Karpas-422 (cell line): ENCODE data around the gene CXXC5. TPM values are rescaled to one million over a fixed set of nuclear protein-coding genes. Genes with fewer than 3 reads are reported as not detected.

ENCODE experiments used
- DNase-seq: peaks from one replicate; pipeline ENCODE4 v3.0.0-alpha.2; 2015
- H2AFZ ChIP-seq: fragments of 200-600 bp; sonication (generic); 2 replicates; pipeline ENCODE4 v1.6.1; 2014; ENCODE audit warnings: antibody characterized with exemption, low read length, mixed read lengths
- H3K27ac ChIP-seq: fragments of 200-600 bp; sonication (generic); 2 replicates; pipeline ENCODE4 v1.5.1; 2014; ENCODE audit warnings: mild to moderate bottlenecking, low read length, moderate library complexity
- H3K27me3 ChIP-seq: fragments of 200-600 bp; sonication (generic); 2 replicates; pipeline ENCODE4 v1.6.1; 2014; ENCODE audit warnings: low read length, mixed read lengths
- H3K36me3 ChIP-seq: fragments of 200-600 bp; sonication (generic); 2 replicates; pipeline ENCODE4 v1.6.1; 2014; ENCODE audit warnings: low read length, mixed read lengths; ENCODE audit not compliant: insufficient read depth
- H3K4me1 ChIP-seq: fragments of 200-600 bp; sonication (generic); 2 replicates; pipeline ENCODE4 v1.6.1; 2014; ENCODE audit warnings: mild to moderate bottlenecking, low read length, mixed read lengths
- H3K4me2 ChIP-seq: fragments of 200-600 bp; sonication (generic); 2 replicates; pipeline ENCODE4 v1.6.1; 2014; ENCODE audit warnings: low read length, low read depth, mild to moderate bottlenecking; ENCODE audit not compliant: poor library complexity, severe bottlenecking
- H3K4me3 ChIP-seq: fragments of 200-600 bp; sonication (generic); 2 replicates; pipeline ENCODE4 v1.5.1; 2014; ENCODE audit warnings: mild to moderate bottlenecking, antibody characterized with exemption, low read length, mixed read lengths
- H3K79me2 ChIP-seq: fragments of 200-600 bp; sonication (generic); 2 replicates; pipeline ENCODE4 v1.6.1; 2014; ENCODE audit warnings: mild to moderate bottlenecking, low read length, mixed read lengths
- H3K9ac ChIP-seq: fragments of 200-600 bp; sonication (generic); 2 replicates; pipeline ENCODE4 v1.6.0; 2014; ENCODE audit warnings: low read length
- H3K9me2 ChIP-seq: fragments of 200-600 bp; sonication (generic), shearing (Covaris generic); replicated peaks from 2 replicates; pipeline ENCODE4 v1.6.0; 2014; ENCODE audit warnings: mild to moderate bottlenecking, low read length, moderate library complexity; ENCODE audit not compliant: insufficient read depth
- H3K9me3 ChIP-seq: fragments of 300-700, 200-600 bp; sonication (generic); 2 replicates; pipeline ENCODE4 v1.6.1; 2014; ENCODE audit warnings: low read length, mixed read lengths
- H4K20me1 ChIP-seq: fragments of 200-600 bp; sonication (generic); 2 replicates; pipeline ENCODE4 v1.6.1; 2014; ENCODE audit warnings: mild to moderate bottlenecking, antibody characterized with exemption, low read length, low read depth; ENCODE audit not compliant: insufficient read depth
- total RNA-seq: library from RNA; depleted of rRNA; stranded (reverse); fragments of >200 nt; shearing (Covaris generic); gene quantifications from 2 replicates; pipeline ENCODE4 v1.2.3, GENCODE V29; 2014; ENCODE audit warnings: low replicate concordance

The CXXC5 gene
- total RNA-seq, 1 experiment from 2014 or later, result 2.9 TPM

- Histone ChIP-seq H3K27ac (no peak overlapping the region), H3K9me2 (no peaks in the 10 kb centered on the region), H2AFZ (no peak overlapping the region), H3K27me3 (no peaks in the 10 kb centered on the region; the same call in 1 of the 2 replicates), H3K9ac (no peak overlapping the region), H3K4me3 (no peak overlapping the region), H3K36me3 (no peaks in the 10 kb centered on the region), H3K9me3 (no peaks in the 10 kb centered on the region), H3K79me2 (no peaks in the 10 kb centered on the region), H3K4me2 (no peak overlapping the region), H4K20me1 (peaks cover 60% of the 10 kb centered on the region), H3K4me1 (peaks cover 46% of the 10 kb centered on the region)
- peak; percentile 67 for DNase-seq
Observed at GRCh38 chr5:139635606-139636206, 12.4 kb upstream of the CXXC5 start.

- Histone ChIP-seq H3K4me1 (peaks cover 46% of the 10 kb centered on the region), H3K9ac (no peak overlapping the region)
Observed at GRCh38 chr5:139636207-139636792, 11.8 kb upstream of the CXXC5 start.

DNA sequence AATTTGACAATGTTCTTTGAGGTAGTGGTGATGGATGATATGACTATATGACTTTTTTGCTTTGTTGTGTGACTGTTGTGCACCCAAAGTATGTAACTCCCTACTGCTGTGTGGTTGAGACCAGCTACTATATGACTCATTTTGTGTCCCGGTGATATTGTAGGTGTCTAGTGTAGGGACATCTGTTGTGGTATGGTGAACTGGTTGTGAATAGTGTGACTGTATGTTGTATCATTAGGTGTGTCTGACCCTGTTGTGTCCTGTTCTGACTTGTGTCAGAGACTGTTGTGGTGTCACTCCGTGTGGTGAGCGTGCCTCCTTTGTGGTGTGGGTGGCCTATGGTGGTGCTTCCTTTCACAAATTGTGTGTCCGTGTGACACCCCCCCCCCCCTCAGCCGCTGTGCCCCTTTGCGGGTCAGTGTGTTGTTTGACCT, 11.2 kb upstream of the CXXC5 start:
- Histone ChIP-seq H3K4me2 (peak overlapping the region; percentile 34), H2AFZ (no peak overlapping the region), H3K9me3 (no peaks in the 10 kb centered on the region), H3K4me3 (no peak overlapping the region; the same call in 1 of the 2 replicates), H3K79me2 (no peaks in the 10 kb centered on the region), H3K27me3 (no peaks in the 10 kb centered on the region; the same call in 1 of the 2 replicates), H3K27ac (no peak overlapping the region), H3K36me3 (no peaks in the 10 kb centered on the region), H3K4me1 (peaks cover 46% of the 10 kb centered on the region), H4K20me1 (peaks cover 60% of the 10 kb centered on the region), H3K9me2 (no peaks in the 10 kb centered on the region), H3K9ac (no peak overlapping the region)
- no peak for DNase-seq

More at GRCh38 chr5:139636207-139636792, 11.8 kb upstream of the CXXC5 start:
- Histone ChIP-seq H3K9me2 (no peaks in the 10 kb centered on the region), H3K9me3 (no peaks in the 10 kb centered on the region), H3K36me3 (no peaks in the 10 kb centered on the region), H2AFZ (no peak overlapping the region), H3K27ac (no peak overlapping the region), H4K20me1 (peaks cover 60% of the 10 kb centered on the region), H3K4me3 (no peak overlapping the region), H3K27me3 (no peaks in the 10 kb centered on the region; the same call in 1 of the 2 replicates), H3K4me2 (peak overlapping the region; percentile 34), H3K79me2 (no peaks in the 10 kb centered on the region)
- peak; percentile 60 for DNase-seq

- H3K79me2 ChIP-seq, result no peaks in the 10 kb centered on the region
- no peak overlapping the region for H3K27ac ChIP-seq
- H3K27me3 ChIP-seq, result no peaks in the 10 kb centered on the region; the same call in 1 of the 2 replicates
- no peaks in the 10 kb centered on the region for H3K9me3 ChIP-seq
- peaks cover 60% of the 10 kb centered on the region for H4K20me1 ChIP-seq
- H3K4me1 ChIP-seq, result peaks cover 46% of the 10 kb centered on the region
- no peaks in the 10 kb centered on the region for H3K9me2 ChIP-seq
- peak; percentile 55 for DNase-seq
- no peak overlapping the region; the same call in 1 of the 2 replicates for H3K4me3 ChIP-seq
- H3K9ac ChIP-seq, result no peak overlapping the region
- no peak overlapping the region for H2AFZ ChIP-seq
- no peaks in the 10 kb centered on the region for H3K36me3 ChIP-seq
- peak overlapping the region; percentile 34 for H3K4me2 ChIP-seq
Observed at GRCh38 chr5:139637438-139638089, 10.6 kb upstream of the CXXC5 start.

DNA sequence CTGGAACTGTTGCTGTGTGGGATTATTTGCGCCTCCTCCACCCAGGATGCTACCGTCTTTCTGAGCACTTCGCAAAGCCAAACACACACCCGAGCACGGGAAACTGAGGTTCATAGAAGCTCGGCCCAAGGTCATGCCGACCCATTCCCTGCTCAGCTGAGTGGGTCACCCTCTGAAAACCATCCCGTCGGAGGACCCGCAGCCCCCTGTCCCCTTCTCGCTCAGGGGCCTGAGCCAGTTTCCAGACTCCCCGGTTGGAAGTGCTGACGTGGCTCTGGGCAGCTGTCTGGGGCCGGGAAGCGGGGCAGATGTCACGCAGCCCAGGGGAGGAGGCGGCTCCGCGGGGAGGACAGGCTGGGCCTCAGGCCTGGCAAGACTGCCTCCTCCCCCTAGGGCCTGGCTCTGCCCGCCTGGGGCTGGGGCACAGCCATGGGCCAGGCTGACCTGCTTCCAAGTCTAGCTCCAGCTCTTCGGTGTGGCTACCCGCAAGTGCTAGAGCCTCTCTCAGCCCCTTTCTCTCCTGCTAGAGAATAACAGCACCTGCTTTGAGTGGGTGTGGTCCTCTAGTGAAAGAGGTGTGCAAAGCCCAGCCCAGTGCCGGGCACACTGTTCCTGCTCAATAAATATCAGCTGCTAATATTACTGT, 9.9 kb upstream of the CXXC5 start:
- H3K36me3 ChIP-seq, result no peaks in the 10 kb centered on the region
- H3K27ac ChIP-seq, result no peak overlapping the region
- H3K9me2 ChIP-seq, result no peaks in the 10 kb centered on the region
- H3K4me1 ChIP-seq, result peaks cover 46% of the 10 kb centered on the region
- H3K4me3 ChIP-seq, result no peak overlapping the region
- H3K79me2 ChIP-seq, result no peaks in the 10 kb centered on the region
- peaks cover 60% of the 10 kb centered on the region for H4K20me1 ChIP-seq
- no peak overlapping the region for H2AFZ ChIP-seq
- peak overlapping the region; percentile 34 for H3K4me2 ChIP-seq
- DNase-seq, result no peak
- H3K27me3 ChIP-seq, result no peaks in the 10 kb centered on the region; the same call in 1 of the 2 replicates
- no peak overlapping the region for H3K9ac ChIP-seq
- no peaks in the 10 kb centered on the region for H3K9me3 ChIP-seq

DNA sequence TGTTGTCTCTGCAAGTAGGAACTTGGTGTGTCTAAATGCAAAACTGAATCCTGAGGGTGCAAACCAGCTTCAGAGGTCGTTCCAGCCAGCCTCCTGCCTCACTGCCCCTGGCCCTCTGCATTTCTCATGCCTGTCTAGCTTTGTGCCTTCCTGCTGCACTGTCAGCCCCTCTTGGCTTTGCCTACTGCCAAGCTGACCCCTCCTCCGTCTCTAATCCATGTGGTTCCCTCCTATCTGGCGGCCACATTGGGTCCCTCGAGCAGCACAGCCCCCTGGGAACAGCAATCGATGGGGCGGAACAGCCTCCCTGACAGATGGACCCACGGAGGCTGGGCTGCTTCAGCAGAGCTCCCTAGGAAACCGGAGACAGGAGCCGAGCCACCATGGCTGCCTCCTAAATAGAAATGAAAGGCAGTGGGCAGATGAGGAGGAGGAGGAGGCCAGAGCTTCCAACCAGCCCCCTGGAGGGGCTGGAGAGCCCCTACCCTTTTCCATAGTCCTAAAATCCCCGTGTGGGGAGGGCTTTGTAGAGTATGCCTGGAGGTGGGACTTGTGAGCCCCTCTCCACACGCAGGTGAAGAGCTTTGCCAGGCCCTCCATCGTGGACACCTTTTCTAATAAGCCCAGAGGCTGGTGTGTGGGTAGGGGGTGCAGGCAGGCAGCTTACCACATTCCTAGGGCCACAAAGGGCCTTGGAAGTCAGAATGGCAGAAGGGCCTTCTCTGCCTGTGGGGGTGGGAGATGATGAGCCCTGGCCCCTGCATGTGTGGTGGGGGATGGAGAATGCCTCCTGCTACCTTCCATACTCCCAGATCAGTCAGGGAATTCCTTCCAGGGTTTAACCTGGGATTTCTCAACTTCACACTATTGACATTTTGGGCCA, 9.2 kb upstream of the CXXC5 start:
- H3K27me3 ChIP-seq, result no peaks in the 10 kb centered on the region; the same call in 1 of the 2 replicates
- peaks cover 42% of the 10 kb centered on the region for H3K4me1 ChIP-seq

DNA sequence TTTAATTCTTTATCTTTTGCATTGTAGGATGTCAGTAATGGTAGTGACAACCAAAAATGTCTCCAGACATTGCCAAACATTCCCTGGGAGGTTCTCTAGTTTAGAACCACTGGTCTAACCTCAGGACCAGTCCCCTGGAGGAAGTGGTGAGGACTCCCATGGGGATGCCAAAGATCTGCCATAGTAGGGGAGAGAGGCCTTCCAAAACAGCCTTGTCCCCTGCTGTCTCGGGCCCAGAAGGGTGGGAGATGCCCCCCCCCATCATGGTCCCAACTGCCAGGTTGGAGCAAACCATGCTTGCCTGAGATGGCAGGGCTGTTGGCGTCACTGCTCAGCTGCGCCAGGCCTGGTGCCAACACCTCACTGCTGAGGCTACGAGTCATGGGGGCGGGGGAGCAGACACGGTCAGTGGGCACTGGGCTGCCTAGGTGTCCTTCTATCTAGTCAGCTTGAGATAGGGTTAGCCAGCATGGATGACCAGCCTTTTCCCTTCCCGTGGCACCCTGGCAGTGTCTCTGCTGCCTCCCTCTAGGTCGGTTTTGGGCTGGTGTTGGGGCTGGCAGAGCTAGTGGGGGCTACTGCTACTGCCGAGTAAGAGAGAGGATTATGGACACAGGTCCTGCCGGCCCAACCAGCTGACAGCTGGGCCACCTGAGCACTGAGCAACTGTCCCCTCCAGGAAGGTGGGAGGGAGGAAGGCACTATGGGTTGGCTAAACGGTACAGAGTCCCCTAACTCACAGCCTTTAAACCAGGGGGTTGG, 8.3 kb upstream of the CXXC5 start:
- H3K4me2 ChIP-seq, result no peak overlapping the region
- H3K27me3 ChIP-seq, result no peaks in the 10 kb centered on the region; the same call in 1 of the 2 replicates
- no peak for DNase-seq
- no peak overlapping the region for H3K4me3 ChIP-seq
- no peak overlapping the region for H3K27ac ChIP-seq
- no peaks in the 10 kb centered on the region for H3K79me2 ChIP-seq
- H3K36me3 ChIP-seq, result no peaks in the 10 kb centered on the region
- no peak overlapping the region for H3K9ac ChIP-seq
- H3K9me3 ChIP-seq, result no peaks in the 10 kb centered on the region
- peaks cover 51% of the 10 kb centered on the region for H4K20me1 ChIP-seq
- H2AFZ ChIP-seq, result no peak overlapping the region
- peaks cover 42% of the 10 kb centered on the region for H3K4me1 ChIP-seq
- H3K9me2 ChIP-seq, result no peaks in the 10 kb centered on the region

More for the DNA sequence above, 9.2 kb upstream of the CXXC5 start:
- Histone ChIP-seq H4K20me1 (peaks cover 54% of the 10 kb centered on the region), H3K4me3 (no peak overlapping the region), H3K9me3 (no peaks in the 10 kb centered on the region), H2AFZ (no peak overlapping the region), H3K4me2 (peak overlapping the region; percentile 34), H3K9ac (no peak overlapping the region), H3K9me2 (no peaks in the 10 kb centered on the region), H3K27ac (no peak overlapping the region), H3K79me2 (no peaks in the 10 kb centered on the region), H3K36me3 (no peaks in the 10 kb centered on the region)
- DNase-seq, result peak; percentile 60
